Upper lobe of right lung (tissue), 1 donor: ENCODE measurements around the gene FAM89B. TPM values are rescaled to one million over a fixed set of nuclear protein-coding genes. Genes with fewer than 3 reads are reported as not detected.
"Not testable (repeated sequence)": the region's sequence is repeated elsewhere in the genome, so short reads cannot be mapped to it uniquely, and the experiment has no call there.

Experiments
- ATAC-seq: fragments of 200-7000 bp; cut with Tn5 transposase; one replicate; pipeline ENCODE4 v1.9.1; 2020; ENCODE audit warnings: mild to moderate bottlenecking, moderate library complexity
- DNase-seq: peaks from one replicate; pipeline ENCODE4 v3.0.0-alpha.2; 2020
- H3K27ac ChIP-seq: fragments of 200-600 bp; one replicate; pipeline ENCODE4 v1.8.0; 2022
- H3K27me3 ChIP-seq: fragments of 200-600 bp; one replicate; pipeline ENCODE4 v1.8.0; 2022; ENCODE audit warnings: mild to moderate bottlenecking
- H3K36me3 ChIP-seq: fragments of 200-600 bp; one replicate; pipeline ENCODE4 v1.8.0; 2022
- H3K4me1 ChIP-seq: fragments of 200-600 bp; one replicate; pipeline ENCODE4 v1.8.0; 2022
- H3K4me3 ChIP-seq: fragments of 200-600 bp; one replicate; pipeline ENCODE4 v1.8.0; 2022; ENCODE audit warnings: mild to moderate bottlenecking
- H3K9me3 ChIP-seq: fragments of 200-600 bp; one replicate; pipeline ENCODE4 v1.8.0; 2022
- intact Hi-C: fragments of 100-400 bp; cut with DNase I; formaldehyde crosslinking; loops from one replicate; pipeline ENCODE4 v1.11.0; 2022
- total RNA-seq: library from RNA; stranded (reverse); fragmentation: NEBNext Ultra II Directional; extraction: Animal tissue kit (Norgen Biotek cat#: 25700); gene quantifications from one replicate; pipeline ENCODE4 v1.2.1, GENCODE V29; 2021
- TF ChIP-seq, protein P1 (sequence below): fragments of 200-600 bp; IDR thresholded peaks from one replicate; pipeline ENCODE4 v1.8.0; 2022; ENCODE audit warnings: antibody characterized with exemption
- donor health status: DM: no; HTN: yes; CAD: no; lungs with severe emphysema.

The FAM89B gene
- total RNA-seq, 1 donor from 2014 or later, result 44.1 TPM

DNA sequence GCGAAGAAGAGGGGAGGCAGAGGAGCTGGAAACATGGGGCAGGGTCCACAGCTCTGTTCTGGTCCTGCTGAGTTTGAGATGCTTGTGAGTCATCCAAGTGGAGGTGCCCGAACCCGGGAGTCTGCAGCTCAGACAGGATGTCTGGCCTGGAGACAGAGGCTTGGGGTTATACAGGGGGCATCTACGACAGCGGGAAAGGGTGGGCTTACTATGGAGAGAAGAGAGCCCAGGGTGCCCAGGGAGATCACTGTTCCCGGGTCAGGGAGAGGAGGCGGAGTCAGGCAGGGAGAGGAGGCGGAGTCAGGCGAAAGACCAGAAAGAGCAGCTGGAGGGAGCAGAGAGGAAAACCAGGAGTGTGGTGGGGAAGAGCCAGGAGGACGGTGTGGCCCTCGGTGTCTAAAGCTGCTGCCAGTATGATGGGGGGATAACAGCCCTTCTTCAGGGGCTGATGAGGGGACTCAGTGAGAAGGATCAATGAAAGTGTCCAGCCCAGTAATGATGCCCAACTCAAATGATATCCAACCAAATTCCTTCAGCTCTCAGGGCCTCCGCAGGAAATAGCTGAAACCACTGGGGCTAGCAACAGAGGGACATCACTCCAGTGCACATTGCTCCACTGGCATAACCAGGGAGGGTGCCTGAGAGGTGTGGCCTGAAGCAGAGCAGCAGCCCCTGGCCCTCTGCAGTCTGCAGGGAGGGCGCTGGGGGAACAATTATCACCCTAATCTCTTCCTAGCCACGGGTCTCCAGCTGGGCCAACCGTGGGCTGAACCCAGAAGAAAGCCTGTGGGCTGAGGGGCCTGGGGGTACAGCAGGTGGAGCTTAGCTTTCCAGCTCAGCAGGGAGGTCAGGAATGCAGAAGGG, 11.6 kb upstream of the FAM89B start:
- intact Hi-C loops, result no loop called here
- Histone ChIP-seq H3K4me3 (no peak overlapping the region), H3K4me1 (peaks cover 46% of the 10 kb centered on the region), H3K27me3 (no peaks in the 10 kb centered on the region), H3K9me3 (no peaks in the 10 kb centered on the region), H3K36me3 (no peaks in the 10 kb centered on the region), H3K27ac (peak overlapping the region; percentile 95)
- DNase-seq (no peak), ATAC-seq (no peak)
- TF ChIP-seq, protein P1, sequence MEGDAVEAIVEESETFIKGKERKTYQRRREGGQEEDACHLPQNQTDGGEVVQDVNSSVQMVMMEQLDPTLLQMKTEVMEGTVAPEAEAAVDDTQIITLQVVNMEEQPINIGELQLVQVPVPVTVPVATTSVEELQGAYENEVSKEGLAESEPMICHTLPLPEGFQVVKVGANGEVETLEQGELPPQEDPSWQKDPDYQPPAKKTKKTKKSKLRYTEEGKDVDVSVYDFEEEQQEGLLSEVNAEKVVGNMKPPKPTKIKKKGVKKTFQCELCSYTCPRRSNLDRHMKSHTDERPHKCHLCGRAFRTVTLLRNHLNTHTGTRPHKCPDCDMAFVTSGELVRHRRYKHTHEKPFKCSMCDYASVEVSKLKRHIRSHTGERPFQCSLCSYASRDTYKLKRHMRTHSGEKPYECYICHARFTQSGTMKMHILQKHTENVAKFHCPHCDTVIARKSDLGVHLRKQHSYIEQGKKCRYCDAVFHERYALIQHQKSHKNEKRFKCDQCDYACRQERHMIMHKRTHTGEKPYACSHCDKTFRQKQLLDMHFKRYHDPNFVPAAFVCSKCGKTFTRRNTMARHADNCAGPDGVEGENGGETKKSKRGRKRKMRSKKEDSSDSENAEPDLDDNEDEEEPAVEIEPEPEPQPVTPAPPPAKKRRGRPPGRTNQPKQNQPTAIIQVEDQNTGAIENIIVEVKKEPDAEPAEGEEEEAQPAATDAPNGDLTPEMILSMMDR, result no peak

DNA sequence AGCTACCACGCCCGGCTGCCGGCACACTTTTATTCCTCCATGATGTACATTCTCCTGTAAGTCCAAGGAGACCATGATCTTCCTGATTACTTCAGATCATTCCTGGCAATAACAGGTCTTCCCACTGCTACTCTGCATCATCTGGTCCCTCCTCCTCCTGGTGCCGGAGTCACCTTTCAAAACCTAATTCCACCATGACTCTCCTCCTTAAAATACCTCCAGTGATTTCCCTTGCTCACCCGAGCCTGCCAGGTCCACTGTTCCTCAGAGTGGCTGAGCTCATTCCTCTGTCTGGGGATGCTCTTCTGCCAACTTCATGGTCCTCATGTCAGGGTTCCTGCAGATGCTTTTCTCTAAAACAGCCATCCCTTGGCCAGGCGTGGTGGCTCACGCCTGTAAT, 10.3 kb upstream of the FAM89B start:
- Histone ChIP-seq H3K9me3 (no peaks in the 10 kb centered on the region), H3K4me3 (no peak overlapping the region), H3K36me3 (no peaks in the 10 kb centered on the region), H3K27me3 (no peaks in the 10 kb centered on the region), H3K27ac (no peak overlapping the region), H3K4me1 (peaks cover 42% of the 10 kb centered on the region)
- ATAC-seq (no peak), DNase-seq (no peak)
- intact Hi-C loops, result no loop called here
- TF ChIP-seq, protein P1, result no peak

DNA sequence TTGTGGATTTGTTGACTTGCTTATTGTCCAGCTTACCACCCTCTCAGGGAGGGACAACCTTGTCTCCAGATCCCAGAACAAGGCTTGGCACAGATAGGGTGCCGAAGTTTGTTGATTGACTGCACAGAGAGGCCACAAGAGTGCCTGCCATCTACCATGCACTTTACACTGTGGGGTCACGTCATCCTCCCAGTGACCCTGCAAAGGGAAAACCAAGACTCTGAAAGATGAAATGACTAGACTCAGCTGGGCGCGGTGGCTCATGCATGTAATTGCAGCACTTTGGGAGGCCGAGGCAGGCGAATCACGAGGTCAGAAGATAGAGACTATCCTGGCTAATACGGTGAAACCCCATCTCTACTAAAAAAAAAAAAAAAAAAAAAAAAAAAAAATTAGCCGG, 9.6 kb upstream of the FAM89B start:
- intact Hi-C loops, result no loop called here
- Histone ChIP-seq H3K4me3 (no peak overlapping the region), H3K36me3 (no peaks in the 10 kb centered on the region), H3K9me3 (no peaks in the 10 kb centered on the region), H3K4me1 (peaks cover 40% of the 10 kb centered on the region), H3K27me3 (no peaks in the 10 kb centered on the region), H3K27ac (no peak overlapping the region)
- DNase-seq (no peak), ATAC-seq (no peak)
- TF ChIP-seq, protein P1, result no peak

DNA sequence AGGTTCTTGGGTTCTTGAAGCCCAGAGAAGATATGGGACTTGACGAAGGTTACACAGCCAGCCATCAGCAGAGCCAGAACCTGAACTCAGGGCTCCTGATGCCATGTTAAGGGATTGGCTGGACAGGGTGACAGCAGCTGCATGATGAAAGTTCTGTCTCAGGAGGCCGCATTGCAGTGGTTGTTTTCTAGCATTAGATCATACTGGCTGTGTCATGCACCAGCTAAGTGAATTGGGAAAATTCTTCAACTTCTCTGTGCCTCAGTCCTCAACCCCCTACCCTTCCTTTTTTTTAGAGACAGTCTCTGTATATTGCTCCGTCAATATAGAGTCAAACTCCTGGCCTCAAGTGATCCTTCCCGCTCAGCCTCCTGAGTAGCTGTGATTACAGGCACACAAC, 8.7 kb upstream of the FAM89B start:
- TF ChIP-seq, protein P1, result no peak
- DNase-seq (no peak), ATAC-seq (no peak)
- no peaks in the 10 kb centered on the region for H3K27me3 ChIP-seq
- peaks cover 46% of the 10 kb centered on the region for H3K4me1 ChIP-seq
- intact Hi-C loops, result no loop called here
- H3K9me3 ChIP-seq, result no peaks in the 10 kb centered on the region
- H3K4me3 ChIP-seq, result no peak overlapping the region
- H3K27ac ChIP-seq, result no peak overlapping the region
- H3K36me3 ChIP-seq, result no peaks in the 10 kb centered on the region

DNA sequence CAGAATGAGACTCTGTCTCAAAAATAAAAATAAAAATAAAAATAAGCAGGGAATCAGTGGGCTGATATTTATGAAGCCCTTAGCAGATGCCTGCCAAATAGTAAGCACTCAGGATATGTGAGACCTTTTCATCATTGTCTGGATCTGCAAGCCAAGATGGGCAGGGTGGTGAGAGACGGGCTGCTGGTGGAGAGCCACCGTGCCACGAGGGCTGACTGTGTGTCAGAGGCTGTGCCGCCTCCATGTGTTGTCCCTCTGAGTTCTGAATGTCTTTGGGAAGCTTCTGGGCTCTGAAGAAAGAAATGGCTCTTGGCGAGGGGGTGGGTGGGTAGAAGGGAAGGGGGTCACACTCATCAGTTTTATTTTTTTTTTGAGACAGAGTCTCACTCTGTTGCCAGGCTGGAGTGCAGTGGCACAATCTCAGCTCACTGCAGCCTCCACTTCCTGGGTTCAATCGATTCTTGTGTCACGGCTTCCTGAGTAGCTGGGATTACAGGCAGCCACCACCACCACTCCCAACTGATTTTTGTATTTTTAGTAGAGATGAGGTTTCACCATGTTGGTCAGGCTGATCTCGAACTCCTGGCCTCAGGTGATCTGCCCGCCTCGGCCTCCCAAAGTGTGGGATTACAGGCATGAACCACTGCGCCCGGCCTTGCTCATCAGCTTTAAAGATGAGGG, 7.3 kb upstream of the FAM89B start:
- ATAC-seq, H3K36me3 ChIP-seq, H3K4me3 ChIP-seq, DNase-seq, intact Hi-C loops, H3K27me3 ChIP-seq, H3K9me3 ChIP-seq: not testable (repeated sequence)
- H3K4me1 ChIP-seq, result peaks cover 38% of the 10 kb centered on the region
- peak overlapping the region; percentile 61 for H3K27ac ChIP-seq
